Measurements from ENCODE around the gene ARHGEF12.

ARHGEF12 gene

DNA sequence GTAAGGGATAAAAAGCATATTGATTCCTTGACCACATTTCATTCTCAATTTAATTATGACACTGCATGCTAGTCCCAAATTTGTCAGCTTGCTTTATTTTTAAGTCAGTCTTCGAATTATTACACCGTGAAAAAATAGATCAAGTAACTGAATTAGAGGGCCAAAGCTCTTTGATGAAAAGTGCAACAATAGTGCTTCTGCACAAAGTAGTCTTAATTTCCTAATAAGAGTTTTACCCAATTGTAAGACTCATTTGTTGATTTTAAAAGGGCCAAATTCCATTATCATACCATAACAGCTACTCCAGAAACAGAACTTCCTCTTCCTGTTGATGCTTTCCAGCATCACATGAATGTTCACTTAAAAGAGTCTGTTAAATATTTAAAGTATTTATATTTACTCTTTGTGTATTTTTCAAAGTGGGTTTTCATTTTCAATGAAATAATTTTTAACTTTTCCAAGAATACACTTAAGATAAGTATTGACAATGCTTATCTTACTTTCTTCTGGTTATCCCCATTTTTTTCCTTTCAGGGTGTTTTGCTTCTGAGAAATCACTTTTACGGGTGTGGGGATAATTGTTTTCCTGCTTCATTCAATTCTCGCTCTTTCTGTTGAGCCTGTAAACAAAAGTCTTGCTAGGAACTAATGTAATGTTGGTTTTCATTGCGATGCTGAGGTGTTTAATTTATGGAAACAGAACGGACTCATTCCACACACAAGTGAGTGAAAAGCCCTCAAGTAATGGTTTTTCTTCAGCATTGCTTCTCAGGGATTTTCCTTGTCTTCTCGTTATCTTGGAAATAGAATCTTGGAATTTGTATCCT, 2.1 kb downstream of the ARHGEF12 start:
- DNase-seq (ENCODE audit: low read depth in 2 of 2): no peak

DNA sequence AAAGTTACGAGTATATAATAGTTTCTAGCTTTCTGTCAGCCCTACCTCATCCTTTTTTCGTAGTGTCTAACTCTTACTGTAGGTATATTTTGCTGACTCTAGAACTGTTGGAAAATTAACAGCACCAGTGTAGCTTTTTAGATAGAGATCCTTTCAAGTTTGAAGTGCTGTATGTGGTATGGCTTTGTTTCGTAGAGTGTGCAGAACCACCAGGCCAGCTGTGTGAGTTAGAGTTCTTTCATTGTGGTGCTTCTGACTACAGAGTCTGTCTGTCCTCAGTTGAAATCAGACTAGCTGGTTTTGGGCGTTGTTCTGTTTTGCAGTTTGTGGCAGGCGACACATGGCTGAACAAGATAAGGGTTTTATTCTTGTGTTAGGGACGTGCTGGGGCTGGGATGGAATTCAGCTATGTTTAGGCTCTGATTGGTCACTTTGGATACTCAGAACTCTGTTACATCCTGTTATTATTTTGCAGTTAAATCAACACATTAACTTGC, 3.2 kb downstream of the ARHGEF12 start:
- DNase-seq (ENCODE audit: low read depth in 2 of 2): no peak

DNA sequence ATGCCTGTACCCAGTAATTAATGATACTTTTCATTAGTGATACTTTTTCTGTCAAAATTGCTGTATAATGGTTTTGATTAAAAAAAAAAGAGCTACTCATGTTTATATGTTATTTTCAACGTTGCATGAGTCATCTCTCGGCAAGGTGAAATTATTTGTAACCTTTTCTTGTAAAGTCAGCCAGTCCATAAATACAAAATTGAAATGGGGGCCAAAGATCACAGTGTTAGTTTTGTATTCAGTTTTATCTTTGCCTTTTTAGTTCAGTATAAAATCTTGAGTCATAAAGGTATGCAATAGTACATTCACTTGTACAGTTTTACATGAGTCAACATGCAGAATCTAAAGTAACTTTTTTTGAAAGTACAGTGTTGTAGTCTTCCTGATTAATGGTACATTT, 4.3 kb downstream of the ARHGEF12 start:
- no peak for DNase-seq (ENCODE audit: low read depth in 2 of 2)

DNA sequence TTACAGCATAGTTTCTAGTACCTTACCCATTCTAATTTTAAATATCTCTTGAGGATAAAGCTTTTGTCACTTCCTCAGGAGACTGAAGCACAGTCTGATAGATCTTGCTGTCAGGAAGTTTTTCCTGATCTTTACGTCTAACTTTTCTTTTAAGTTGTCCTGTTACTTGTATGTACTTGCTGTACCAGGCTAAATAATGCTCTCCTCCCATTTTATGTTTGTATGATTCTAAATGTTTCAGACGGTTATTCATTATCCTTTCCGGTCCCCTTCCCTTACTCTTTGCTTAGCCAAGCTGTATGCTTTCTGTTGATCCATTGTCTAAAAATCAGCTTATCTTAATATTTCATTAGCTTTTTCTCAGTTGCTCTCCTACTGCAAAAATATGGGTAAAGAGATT, 6.0 kb downstream of the ARHGEF12 start:
- no peak for DNase-seq (ENCODE audit: low read depth in 2 of 2)

DNA sequence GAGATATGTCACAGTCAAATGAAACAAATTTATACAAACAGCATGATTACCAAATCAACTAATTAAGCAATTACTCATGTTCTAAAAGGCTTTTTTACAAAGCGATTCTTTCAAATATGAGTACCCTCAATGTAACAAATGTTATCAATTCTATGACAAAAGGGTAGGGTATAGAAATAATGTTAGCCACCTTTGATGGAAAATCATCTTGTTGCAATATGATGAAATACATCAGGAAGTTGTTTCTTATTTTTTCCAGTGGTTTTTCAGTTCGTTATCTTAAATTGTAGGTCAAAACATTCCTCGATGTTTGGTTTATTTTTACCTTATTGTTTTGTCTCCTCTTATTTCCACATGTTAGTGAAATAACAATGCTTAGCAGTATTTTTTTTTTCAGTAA, 6.5 kb downstream of the ARHGEF12 start:
- DNase-seq (ENCODE audit: low read depth in 2 of 2): no peak

DNA sequence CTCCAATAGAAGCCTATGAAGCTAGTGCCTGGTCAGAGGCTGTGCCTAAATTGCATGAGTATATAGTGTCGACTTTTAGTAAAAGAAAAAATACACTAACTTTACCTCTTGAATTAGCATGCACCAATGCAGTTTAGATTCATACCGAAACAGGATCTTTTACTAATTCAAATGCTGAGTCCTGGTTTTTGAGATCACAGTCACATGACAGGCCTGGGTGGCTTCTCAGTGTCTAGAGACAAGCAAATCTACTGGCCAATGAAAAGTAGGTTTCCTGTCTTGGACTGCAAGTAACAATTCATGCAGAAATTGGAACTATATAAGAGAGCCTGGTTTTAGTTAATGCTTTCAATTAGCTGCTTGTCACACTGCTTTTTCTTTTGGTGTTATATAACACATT, 7.2 kb downstream of the ARHGEF12 start:
- no peak for DNase-seq (ENCODE audit: low read depth in 2 of 2)

DNA sequence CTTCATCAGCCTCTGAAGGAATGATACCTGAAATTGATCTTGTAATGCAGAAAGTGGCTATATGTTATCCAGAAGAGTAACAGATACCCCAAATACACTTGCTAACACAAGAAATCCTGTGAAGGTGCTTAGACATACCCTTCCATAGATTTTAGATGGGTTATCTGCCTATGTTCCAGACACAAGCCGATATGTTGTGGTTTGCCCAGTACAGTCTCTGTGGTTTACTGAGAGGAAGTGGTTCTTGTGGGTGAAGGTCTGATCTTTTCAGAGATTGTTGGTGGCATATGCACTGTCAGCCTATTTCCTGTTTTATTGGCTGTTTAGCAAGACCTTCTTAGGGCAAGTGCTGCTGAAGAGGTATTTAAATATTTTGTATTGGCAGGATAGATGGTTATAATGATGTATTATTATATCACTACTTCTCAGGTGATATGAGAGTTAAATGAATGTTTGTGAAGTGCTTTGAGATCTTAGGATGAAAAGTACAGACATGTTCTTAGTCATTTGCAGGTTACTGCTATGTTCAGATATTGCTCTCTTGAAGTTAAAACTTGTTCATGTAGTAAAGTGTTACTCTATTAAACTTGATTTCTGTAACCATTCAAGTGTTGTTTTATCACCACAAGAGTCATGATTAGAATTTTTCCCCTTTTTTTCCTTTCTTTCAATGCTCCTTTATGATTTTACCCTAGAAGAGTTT, 8.2 kb downstream of the ARHGEF12 start:
- no peak for DNase-seq (ENCODE audit: low read depth in 2 of 2)

DNA sequence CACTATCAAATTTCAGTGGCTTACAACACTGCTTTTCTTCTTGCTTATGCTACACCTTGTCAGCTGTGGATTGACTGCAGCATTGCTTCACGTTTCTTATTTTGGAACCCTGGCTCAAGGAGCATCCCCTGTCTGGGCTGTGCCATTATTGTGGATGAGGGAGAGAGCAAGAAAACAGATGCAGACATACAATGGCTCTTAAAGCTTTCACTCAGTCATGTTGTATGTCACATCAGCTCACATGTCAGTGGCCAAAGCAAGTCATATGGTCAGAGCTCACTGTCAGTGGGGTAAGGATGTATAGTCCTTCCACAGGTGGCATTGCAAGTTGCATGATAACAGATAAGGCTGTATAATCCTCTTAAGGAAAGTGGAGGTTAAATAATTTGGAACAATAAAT, 10.0 kb downstream of the ARHGEF12 start:
- DNase-seq (ENCODE audit: low read depth in 2 of 2): no peak

DNA sequence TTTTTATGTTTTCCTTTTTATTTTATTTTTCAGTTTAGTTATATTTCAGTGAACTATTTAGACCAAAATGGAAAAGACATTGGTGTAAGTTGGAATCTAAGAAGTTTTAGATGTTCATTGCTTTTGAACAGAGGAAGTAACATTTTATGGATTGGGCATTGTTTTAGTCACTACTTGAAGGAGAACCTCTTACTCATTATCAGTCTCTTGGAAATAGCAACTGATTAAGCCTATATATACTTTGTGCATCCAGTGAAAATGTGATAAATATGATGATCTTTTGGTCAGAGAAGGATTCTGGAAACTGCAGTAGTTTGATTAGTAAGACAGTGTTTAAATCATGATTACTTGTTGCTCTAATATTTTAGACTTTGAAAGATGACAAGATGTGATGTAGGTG, 14.4 kb downstream of the ARHGEF12 start:
- DNase-seq (ENCODE audit: low read depth in 2 of 2): no peak

DNA sequence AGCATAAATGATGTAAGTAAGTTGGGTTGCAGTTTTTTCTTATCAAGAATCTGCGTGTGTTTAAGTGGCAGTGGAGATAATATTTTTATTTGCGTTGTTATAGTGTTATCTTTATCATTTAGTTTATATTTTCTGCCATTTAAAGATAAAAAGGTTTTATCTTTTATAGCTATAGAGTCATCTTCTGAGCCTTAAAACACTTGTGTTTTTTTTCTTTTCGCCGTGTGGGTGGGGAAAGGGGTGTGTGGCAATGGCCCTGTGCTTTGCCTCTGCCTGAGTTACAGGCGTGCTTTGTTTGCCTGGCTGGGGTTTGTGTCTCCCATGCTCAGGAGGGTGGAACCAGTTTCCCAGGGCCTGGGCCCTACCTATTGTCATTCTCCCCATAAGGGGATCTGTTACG, 16.2 kb downstream of the ARHGEF12 start:
- DNase-seq (ENCODE audit: low read depth in 2 of 2): no peak

DNA sequence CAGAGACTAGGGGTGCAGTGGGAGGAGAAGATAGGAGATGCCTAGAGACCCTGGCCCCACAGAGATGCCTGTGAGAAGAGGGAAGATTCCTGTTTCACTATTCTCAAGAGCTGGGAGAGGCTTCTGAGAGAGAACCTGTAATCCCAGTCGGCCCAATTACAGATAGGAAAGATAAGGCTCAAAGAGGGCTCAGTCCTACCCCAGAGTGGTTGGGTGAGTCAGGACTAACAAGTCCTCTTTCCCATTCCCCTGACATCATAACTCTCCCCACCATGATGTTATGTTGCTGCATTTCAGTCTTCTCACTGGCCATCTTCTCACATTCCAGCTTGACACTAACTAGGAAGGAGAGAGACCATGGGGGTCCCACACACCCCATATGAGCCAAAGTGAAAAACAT, 17.9 kb downstream of the ARHGEF12 start:
- DNase-seq (ENCODE audit: low read depth in 2 of 2): no peak

DNA sequence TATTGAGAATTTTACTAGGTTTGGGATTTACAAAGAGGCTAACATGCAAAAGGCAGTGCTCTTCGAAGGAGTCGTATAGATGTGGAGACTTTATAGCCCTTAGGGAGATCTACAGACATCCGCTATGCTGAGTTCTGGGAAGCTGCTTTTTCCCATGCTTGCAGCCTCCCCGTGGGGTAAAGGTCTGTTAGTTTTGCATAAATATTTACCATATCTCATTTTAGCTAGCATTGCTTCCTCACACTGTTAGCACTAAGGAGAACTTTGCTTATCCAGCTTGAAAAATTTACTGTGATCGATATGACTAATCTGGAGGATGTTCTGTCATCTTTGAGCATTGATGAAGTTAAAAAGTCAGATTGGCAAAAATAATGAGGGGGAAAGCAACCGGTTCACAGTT, 18.6 kb downstream of the ARHGEF12 start:
- DNase-seq (ENCODE audit: low read depth in 2 of 2): no peak

DNA sequence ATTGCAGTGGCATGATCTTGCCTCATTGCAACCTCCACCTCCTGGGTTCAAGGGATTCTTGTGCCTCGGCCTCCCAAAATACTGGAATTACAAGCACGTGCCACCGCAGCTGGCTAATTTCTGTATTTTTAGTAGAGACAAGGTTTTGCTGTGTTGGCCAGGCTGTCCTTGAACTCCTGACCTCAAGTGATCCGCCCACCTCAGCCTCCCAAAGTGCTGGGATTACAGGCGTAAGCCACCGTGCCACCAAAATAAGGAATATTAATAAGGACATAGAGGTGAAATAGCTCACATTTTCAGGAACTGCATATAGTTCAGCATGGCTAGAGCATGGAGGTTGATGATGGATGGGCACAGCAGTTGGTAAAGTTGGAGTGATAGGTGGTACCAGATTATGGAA, 21.4 kb downstream of the ARHGEF12 start:
- no peak for DNase-seq (ENCODE audit: low read depth in 2 of 2)

DNA sequence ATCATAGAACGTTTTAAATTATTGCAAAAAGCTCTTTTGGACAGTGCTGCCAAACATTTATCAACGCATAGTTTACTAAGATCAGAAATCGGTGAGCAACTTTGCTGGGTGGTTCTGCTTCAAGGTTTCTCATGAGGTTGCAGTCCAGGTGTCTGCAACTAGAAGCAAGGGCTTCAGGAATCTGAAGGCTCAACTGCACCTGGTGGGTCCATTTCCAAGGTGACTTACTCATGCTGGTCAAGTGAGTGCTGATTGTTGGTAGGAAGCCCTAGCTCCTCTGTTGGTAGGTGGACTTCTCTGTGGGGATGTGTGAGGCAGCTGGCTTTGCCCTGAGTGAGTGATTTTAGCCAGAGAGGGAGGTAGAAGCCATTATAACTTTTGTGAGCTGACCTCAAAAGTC, 22.5 kb downstream of the ARHGEF12 start:
- no peak for DNase-seq (ENCODE audit: low read depth in 2 of 2)

DNA sequence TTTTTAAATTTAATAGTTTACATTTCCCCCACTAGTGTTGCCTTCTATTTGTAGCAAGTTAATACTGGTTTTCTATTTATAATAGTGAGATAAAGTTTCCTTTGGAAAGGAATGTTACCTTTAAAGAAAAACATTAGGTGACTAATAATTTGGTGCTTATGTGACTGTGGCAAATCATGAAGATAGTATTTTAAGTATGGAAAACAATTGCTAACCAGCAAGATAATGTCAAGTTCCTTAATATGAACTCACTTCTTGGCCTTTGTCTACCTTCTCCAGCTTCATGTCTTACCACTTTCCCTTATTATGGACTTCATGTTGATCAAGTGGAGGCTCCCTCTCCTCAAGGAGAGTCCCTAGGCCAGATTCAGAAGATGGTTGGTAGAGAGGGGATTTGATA, 27.2 kb downstream of the ARHGEF12 start:
- DNase-seq (ENCODE audit: low read depth in 2 of 2): no peak

DNA sequence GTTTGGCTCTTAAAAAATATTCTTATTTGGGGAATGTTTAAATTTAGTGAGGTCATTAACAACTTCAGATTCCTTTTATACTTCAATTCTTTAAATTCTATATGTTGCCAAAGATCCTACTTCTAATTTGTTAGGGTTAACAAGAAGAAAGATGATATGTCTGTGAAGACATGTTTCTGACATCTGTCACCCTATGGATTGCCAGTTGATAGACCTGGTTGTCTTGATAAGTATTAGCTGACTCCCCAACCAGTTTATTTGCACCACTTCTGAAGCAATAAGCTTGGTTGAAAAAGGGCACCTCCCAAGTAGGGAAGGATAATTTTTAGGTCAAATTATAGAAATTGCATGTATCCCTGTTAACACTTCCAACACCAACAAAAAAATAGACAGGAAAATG, 29.3 kb downstream of the ARHGEF12 start:
- no peak for DNase-seq (ENCODE audit: low read depth in 2 of 2)

DNA sequence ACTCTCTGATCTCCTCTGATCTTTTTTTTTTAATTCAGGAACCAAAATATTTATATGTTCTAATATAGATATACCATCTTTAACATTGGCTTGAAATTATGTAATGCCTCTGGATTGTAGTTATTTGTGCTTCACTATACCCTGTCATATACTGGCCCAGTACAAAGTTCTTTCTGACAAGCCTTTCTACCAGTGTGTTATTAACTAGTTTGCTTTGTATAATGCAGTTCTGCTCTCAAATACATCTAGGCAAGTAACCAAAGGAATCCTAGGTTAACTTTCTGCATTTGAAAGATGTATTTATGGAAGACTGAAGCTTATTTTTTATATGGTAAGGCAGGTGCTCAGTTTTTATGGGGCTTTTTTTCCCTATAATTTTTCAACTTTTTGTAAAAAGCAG, 36.1 kb downstream of the ARHGEF12 start:
- no peak for DNase-seq (ENCODE audit: low read depth in 2 of 2)

DNA sequence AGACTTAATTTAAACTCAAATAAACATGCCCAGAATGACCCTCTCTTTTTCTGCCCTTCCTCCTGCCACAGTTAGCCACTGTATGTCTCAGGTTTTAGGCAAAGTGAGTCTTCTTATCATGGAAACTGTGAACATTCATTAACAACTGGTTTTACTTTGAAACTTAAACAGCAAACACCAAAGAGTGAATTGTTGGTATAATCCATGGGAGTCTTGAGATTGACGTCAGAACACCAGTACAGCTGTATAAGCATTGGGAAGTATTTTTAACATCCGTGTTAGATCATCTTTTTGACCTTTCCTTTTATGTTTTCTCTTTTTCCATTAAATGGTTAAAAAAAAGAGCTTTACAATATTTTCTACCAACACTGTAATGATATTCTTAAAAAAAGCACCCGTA, 38.9 kb downstream of the ARHGEF12 start:
- DNase-seq (ENCODE audit: low read depth in 2 of 2): no peak

DNA sequence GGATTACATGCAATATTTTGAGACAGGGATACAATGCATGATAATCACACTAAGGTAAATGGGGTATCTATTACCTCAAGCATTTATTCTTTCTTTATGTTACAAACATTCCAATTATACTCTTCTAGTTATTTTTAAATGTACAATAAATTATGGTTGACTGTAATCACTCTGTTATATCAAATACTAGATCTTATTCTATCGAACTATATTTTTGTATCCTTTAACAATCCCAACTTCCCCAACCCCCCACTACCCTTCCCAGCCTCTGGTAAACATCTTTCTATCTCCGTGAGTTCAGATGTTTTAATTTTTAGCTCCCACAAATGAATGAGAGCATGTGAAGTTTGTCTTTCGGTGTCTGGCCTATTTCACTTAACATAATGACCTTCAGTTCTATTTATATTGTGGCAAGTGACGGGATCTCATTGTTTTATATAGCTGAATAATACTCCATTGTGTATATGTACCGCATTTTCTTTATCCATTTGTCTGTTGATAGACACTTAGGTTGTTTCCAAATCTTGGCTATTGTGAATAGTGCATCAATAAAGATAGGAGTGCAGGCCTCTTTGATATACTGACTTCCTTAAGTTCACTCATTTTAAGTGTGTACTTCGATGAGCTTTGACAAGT, 40.5 kb downstream of the ARHGEF12 start:
- DNase-seq (ENCODE audit: low read depth in 2 of 2): no peak

DNA sequence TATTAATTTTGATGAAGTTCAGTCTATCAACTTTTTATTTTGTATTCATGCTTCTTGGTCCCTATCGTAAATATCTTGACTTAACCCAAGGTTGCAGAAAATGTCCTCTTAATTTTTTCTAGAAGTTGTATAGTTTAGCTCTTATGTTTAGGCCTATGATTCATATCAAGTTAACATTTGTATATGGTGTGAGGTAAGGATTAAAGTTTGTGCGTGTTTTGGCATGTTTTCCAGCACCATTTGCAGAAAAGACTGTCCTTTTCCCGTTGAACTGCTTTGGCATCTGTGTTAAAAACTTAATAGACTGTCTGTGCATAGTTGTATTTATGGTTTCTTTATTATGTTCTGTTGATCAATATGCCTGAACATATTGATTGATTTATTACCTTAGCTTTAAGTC, 42.3 kb downstream of the ARHGEF12 start:
- no peak for DNase-seq (ENCODE audit: low read depth in 2 of 2)

DNA sequence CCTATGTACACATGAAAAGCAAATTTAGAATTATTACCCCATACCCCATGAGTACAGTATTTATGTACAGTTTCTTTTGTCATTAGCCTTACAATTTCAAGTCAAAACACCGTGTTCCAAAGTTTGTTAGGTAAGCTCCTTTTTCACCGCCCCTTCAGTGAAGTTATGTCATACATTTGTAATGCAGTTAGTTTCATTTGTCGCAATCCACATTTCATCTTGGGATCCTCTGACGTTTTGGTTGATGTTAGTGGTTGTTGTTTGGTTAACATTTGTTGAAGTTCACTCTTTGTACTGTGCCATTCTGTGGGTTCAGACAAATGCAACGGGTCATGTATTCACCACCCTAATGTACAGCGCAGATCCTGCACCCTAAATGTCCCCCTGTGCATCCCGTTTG, 45.2 kb downstream of the ARHGEF12 start:
- no peak for DNase-seq (ENCODE audit: low read depth in 2 of 2)

DNA sequence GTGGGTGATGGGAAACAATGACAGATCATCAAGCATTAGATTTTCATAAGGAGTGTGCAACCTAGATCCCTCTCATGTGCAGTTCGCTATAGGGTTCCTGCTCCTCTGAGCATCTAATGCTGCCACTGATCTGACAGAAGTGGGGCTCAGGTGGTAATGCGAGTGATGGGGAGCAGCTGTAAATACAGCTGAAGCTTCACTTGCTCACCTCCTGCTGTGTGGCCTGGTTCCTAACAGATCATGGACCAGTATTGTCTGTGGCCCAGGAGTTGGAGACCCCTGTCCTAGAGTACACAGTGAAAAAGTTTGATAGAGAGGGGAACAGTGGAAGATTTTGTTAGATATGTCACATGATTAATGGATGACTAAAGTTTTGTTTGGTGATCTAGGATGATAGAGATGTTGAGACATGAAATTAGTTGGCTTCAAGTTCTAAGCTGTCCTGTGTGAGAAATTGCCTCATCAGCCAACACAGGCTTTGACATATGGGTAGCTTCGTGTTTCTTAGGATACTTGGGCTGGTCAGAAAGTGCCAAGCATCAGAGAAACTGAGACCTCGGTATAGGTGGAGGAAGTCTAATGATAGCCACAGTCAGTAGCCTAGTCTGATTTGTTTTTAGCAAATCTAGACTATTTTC, 47.4 kb downstream of the ARHGEF12 start:
- DNase-seq (ENCODE audit: low read depth in 2 of 2): no peak
